Loucy (cell line): Measurements from ENCODE around the gene C1orf122.

ENCODE experiments used
- H2AFZ ChIP-seq: fragments of 200-600 bp; sonication (generic); 2 replicates; pipeline ENCODE4 v1.6.0; 2016; ENCODE audit warnings: antibody characterized with exemption, mild to moderate bottlenecking, low read length, moderate library complexity
- H3F3A ChIP-seq: fragments of 200-600 bp; 2 replicates; pipeline ENCODE4 v1.6.0; 2016; ENCODE audit warnings: antibody characterized with exemption, low read depth, mild to moderate bottlenecking
- H3K27me3 ChIP-seq: fragments of 200-600 bp; sonication (generic); 2 replicates; pipeline ENCODE4 v1.6.1; 2014; ENCODE audit warnings: low read length, mild to moderate bottlenecking; ENCODE audit not compliant: insufficient read depth, poor library complexity, severe bottlenecking
- H3K36me3 ChIP-seq: fragments of 200-600 bp; sonication (generic); 2 replicates; pipeline ENCODE4 v1.6.1; 2016; ENCODE audit warnings: low read length; ENCODE audit not compliant: insufficient read depth
- H3K4me1 ChIP-seq: fragments of 200-600 bp; sonication (generic); 2 replicates; pipeline ENCODE4 v1.5.1; 2014; ENCODE audit warnings: low read length, mild to moderate bottlenecking; ENCODE audit not compliant: insufficient read depth, poor library complexity, severe bottlenecking
- H3K4me2 ChIP-seq: fragments of 200-600 bp; sonication (generic); 2 replicates; pipeline ENCODE4 v1.6.0; 2014; ENCODE audit warnings: antibody characterized with exemption, low read length, low read depth, mild to moderate bottlenecking; ENCODE audit not compliant: poor library complexity, severe bottlenecking
- H3K4me3 ChIP-seq: fragments of 200-600 bp; sonication (generic); 2 replicates; pipeline ENCODE4 v1.5.1; 2014; ENCODE audit warnings: low read length, mild to moderate bottlenecking, mixed read lengths; ENCODE audit not compliant: poor library complexity, severe bottlenecking
- H3K79me2 ChIP-seq: fragments of 200-600 bp; sonication (generic); 2 replicates; pipeline ENCODE4 v1.6.1; 2014; ENCODE audit warnings: low read length; ENCODE audit not compliant: insufficient read depth
- H3K9ac ChIP-seq: fragments of 200-600 bp; sonication (generic); 2 replicates; pipeline ENCODE4 v1.6.0; 2014; ENCODE audit warnings: mild to moderate bottlenecking, low read depth, low read length, moderate library complexity; ENCODE audit not compliant: poor library complexity, severe bottlenecking
- H3K9me2 ChIP-seq: fragments of 200-600 bp; sonication (generic); replicated peaks from 2 replicates; pipeline ENCODE4 v1.6.1; 2016; ENCODE audit warnings: low read depth, low read length, mixed read lengths
- H3K9me3 ChIP-seq: fragments of 200-600 bp; sonication (generic); 2 replicates; pipeline ENCODE4 v1.6.1; 2014; ENCODE audit warnings: mild to moderate bottlenecking, antibody characterized with exemption, low read length, low read depth; ENCODE audit not compliant: insufficient read depth
- H4K20me1 ChIP-seq: fragments of 200-600 bp; sonication (generic); 2 replicates; pipeline ENCODE4 v1.6.0; 2014; ENCODE audit warnings: antibody characterized with exemption, low read length, mild to moderate bottlenecking; ENCODE audit not compliant: insufficient read depth, poor library complexity, severe bottlenecking
- EZH2phosphoT487 ChIP-seq: fragments of 200-600 bp; IDR thresholded peaks from 2 replicates; pipeline ENCODE4 v1.6.1; 2018; ENCODE audit warnings: antibody characterized with exemption, mild to moderate bottlenecking, moderate library complexity, borderline replicate concordance
- TF ChIP-seq, protein P1 (sequence below): fragments of 200-600 bp; sonication (generic); conservative IDR thresholded peaks from 2 replicates; pipeline ENCODE4 v1.5.1; 2014; ENCODE audit warnings: mild to moderate bottlenecking, antibody characterized with exemption, low read length

Gene C1orf122

GRCh38 chr1:37807555-37808368, at the start of gene C1orf122, which contains the start of gene YRDC:
TSS of gene C1orf122 (plus strand) at chr1:37807790. CDS start at chr1:37808405, 615 bp downstream.
TSS of gene YRDC (minus strand) at chr1:37808208. CDS start at chr1:37808180, 28 bp downstream.
- Histone ChIP-seq H3K9me2 (no peaks in the 10 kb centered on the region), H3K27me3 (no peaks in the 10 kb centered on the region), H3K36me3 (peaks cover 30% of the 10 kb centered on the region; the same call in 1 of the 2 replicates), H3K9ac (peak within 1 kb of the TSS; percentile 90), H3K79me2 (peaks cover 43% of the 10 kb centered on the region), H3K4me2 (peak within 1 kb of the TSS; percentile 99), H3K9me3 (no peaks in the 10 kb centered on the region), H2AFZ (peak within 1 kb of the TSS; percentile 87), H3K4me1 (peaks cover 20% of the 10 kb centered on the region), H3K4me3 (peak within 1 kb of the TSS; percentile 97), H3F3A (no peaks in the 10 kb centered on the region), H4K20me1 (peaks cover 38% of the 10 kb centered on the region)
- TF ChIP-seq EZH2phosphoT487: no peak
- TF ChIP-seq, protein P1, sequence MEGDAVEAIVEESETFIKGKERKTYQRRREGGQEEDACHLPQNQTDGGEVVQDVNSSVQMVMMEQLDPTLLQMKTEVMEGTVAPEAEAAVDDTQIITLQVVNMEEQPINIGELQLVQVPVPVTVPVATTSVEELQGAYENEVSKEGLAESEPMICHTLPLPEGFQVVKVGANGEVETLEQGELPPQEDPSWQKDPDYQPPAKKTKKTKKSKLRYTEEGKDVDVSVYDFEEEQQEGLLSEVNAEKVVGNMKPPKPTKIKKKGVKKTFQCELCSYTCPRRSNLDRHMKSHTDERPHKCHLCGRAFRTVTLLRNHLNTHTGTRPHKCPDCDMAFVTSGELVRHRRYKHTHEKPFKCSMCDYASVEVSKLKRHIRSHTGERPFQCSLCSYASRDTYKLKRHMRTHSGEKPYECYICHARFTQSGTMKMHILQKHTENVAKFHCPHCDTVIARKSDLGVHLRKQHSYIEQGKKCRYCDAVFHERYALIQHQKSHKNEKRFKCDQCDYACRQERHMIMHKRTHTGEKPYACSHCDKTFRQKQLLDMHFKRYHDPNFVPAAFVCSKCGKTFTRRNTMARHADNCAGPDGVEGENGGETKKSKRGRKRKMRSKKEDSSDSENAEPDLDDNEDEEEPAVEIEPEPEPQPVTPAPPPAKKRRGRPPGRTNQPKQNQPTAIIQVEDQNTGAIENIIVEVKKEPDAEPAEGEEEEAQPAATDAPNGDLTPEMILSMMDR: no peak

GRCh38 chr1:37759451-37759850, 48.1 kb upstream of the C1orf122 start:
- no peak for TF ChIP-seq EZH2phosphoT487
- TF ChIP-seq, protein P1: no peak
- Histone ChIP-seq H2AFZ (no peak overlapping the region), H3K79me2 (no peaks in the 10 kb centered on the region), H3K9ac (no peak overlapping the region), H3F3A (no peaks in the 10 kb centered on the region), H3K4me1 (no peaks in the 10 kb centered on the region), H3K4me3 (no peak overlapping the region), H3K27me3 (no peaks in the 10 kb centered on the region), H4K20me1 (no peaks in the 10 kb centered on the region), H3K4me2 (no peak overlapping the region), H3K9me2 (no peaks in the 10 kb centered on the region), H3K9me3 (no peaks in the 10 kb centered on the region), H3K36me3 (no peaks in the 10 kb centered on the region)

DNA sequence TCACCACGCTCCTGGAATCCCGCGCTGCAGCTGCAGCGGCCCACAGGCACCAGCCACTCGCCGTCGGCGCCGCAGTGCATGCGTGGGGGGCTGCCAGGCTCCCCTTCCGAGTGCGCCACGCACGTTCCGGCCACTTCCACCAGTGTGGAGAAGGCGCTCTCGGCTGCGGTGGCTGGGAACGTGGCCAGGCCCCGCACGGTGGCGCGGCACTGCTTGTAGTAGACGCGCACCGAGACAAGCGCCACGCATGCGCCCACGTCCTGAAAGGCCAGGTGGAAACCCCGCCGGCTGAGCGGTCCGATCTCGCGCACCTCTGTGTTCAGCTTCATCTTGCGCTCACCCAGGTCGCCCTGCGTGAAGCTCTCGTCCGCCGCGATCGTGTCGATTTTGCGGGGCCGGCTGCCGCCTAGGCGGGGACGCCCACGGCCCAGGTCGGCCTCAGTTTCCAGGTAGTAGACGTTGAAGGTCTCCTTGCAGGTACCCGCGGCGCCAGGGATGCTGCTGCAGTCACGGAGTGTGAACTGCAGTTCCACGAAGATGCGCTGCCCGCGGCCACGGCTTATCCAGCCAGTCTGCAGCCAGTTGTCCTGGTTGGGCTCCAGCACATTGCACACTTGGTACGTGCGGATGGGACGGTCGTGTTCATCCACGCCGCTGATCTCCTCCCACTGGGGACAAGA, 46.0 kb upstream of the C1orf122 start:
- Histone ChIP-seq H3K4me1 (no peaks in the 10 kb centered on the region), H3K9me2 (no peaks in the 10 kb centered on the region), H3K4me2 (no peak overlapping the region), H3K9me3 (no peaks in the 10 kb centered on the region), H2AFZ (no peak overlapping the region), H3K79me2 (no peaks in the 10 kb centered on the region), H3K36me3 (no peaks in the 10 kb centered on the region), H3F3A (no peaks in the 10 kb centered on the region), H3K4me3 (no peak overlapping the region), H4K20me1 (no peaks in the 10 kb centered on the region), H3K27me3 (no peaks in the 10 kb centered on the region), H3K9ac (no peak overlapping the region)
- TF ChIP-seq EZH2phosphoT487: no peak
- TF ChIP-seq, protein P1: no peak
